Esophagus squamous epithelium (tissue), 4 donors: Measurements from ENCODE around the gene TSPAN18.

Experiments
- CTCF ChIP-seq, 6 experiments: fragments of 450-650 bp in 4 of 6; fragments of 200-600 bp in 2 of 6; sonication (generic) in 2 of 6; IDR thresholded peaks; one replicate each; pipeline ENCODE4 v1.5.1; 2016 to 2019; ENCODE audit warnings: antibody characterized with exemption in 6 of 6, mild to moderate bottlenecking in 4 of 6, moderate library complexity in 4 of 6
- POLR2A ChIP-seq, 4 donors: fragments of 450-650 bp; IDR thresholded peaks; one replicate each; pipeline ENCODE4 v1.6.1; 2017; ENCODE audit warnings: antibody characterized with exemption in 4 of 4, mild to moderate bottlenecking in 4 of 4, moderate library complexity in 3 of 4

- TF ChIP-seq CTCF (IDR thresholded peaks at IDR 0.05) (no peak), POLR2A (IDR thresholded peaks at IDR 0.05) (no peak)
Measured at GRCh38 chr11:44765026-44765595, 38.3 kb downstream of the TSPAN18 start.
